Endothelial cell of umbilical vein (primary cell): ENCODE data around the gene DAGLB. TPM values are rescaled to one million over a fixed set of nuclear protein-coding genes. Genes with fewer than 3 reads are reported as not detected.

Experiments used
- BruUV-seq: library from RNA; stranded (reverse); fragments of 400-500 nt; replicated peaks from 2 replicates; lab custom pipeline; 2021; lab: Mats Ljungman, UMichigan
- CTCF ChIA-PET: fragments of 300-600, 350-600 bp; sonication (Branson Sonifier 250); formaldehyde crosslinking; loops from one replicate; lab custom pipeline; 2021; ENCODE audit warnings: antibody characterized with exemption, inconsistent platforms; lab: Charles Lee
- POLR2A ChIA-PET: fragments of 300-600, 350-600 bp; sonication (Branson Sonifier 250); formaldehyde crosslinking; loops from one replicate; lab custom pipeline; 2021; ENCODE audit warnings: antibody characterized with exemption, inconsistent platforms; lab: Charles Lee
- DNase-seq: peaks from one replicate; pipeline ENCODE4 v3.0.0-alpha.2; 2011; ENCODE audit warnings: low read depth, low spot score
- FAIRE-seq: peaks from 2 replicates; lab custom pipeline; 2011; peaks lifted over from hg19 to GRCh38; lab: Jason Lieb, UNC
- H2AFZ ChIP-seq: 2 replicates; pipeline ENCODE4 v1.6.0; 2012; ENCODE audit warnings: low read depth, low read length, control low read depth, inconsistent platforms
- H3K27ac ChIP-seq: 2 replicates; pipeline ENCODE4 v1.5.1; 2011; ENCODE audit warnings: low read depth, mild to moderate bottlenecking, control low read depth, low read length, moderate library complexity; ENCODE audit not compliant: insufficient read depth
- H3K27me3 ChIP-seq, 2 experiments: 2 replicates each; pipeline versions ENCODE4 v1.6.0 to v1.6.1; 2011; ENCODE audit warnings: low read length in 2 of 2, mixed read lengths in 1 of 2; ENCODE audit not compliant: control insufficient read depth in 2 of 2, insufficient read depth in 2 of 2
- H3K36me3 ChIP-seq, 2 experiments: 2 replicates in 1 of 2; 3 replicates in 1 of 2; pipeline ENCODE4 v1.5.1; 2011; ENCODE audit warnings: low read length in 2 of 2, mild to moderate bottlenecking in 1 of 2, moderate library complexity in 1 of 2; ENCODE audit not compliant: control insufficient read depth in 2 of 2, insufficient read depth in 2 of 2; ENCODE audit errors: extremely low read depth in 1 of 2
- H3K4me1 ChIP-seq: 3 replicates; pipeline ENCODE4 v1.5.1; 2011; ENCODE audit warnings: mild to moderate bottlenecking, low read length; ENCODE audit not compliant: control insufficient read depth, insufficient read depth; ENCODE audit errors: extremely low read depth
- H3K4me2 ChIP-seq: 2 replicates; pipeline ENCODE4 v1.6.1; 2011; ENCODE audit warnings: low read length, control low read depth, mixed read lengths; ENCODE audit not compliant: insufficient read depth
- H3K4me3 ChIP-seq, 3 experiments: fragments of 200-600 bp in 1 of 3; sonication (generic), shearing (Covaris generic) in 1 of 3; replicated peaks in 1 of 3; 2 replicates each; pipeline ENCODE4 v1.5.1; 2011 to 2016; ENCODE audit warnings: control low read depth in 3 of 3, low read length in 3 of 3, mild to moderate bottlenecking in 2 of 3, inconsistent platforms in 1 of 3, low read depth in 1 of 3, moderate library complexity in 1 of 3; ENCODE audit not compliant: insufficient read depth in 1 of 3
- H3K79me2 ChIP-seq: 2 replicates; pipeline ENCODE4 v1.6.0; 2012; ENCODE audit warnings: low read length, inconsistent platforms; ENCODE audit not compliant: control insufficient read depth, insufficient read depth
- H3K9ac ChIP-seq: replicated peaks from 2 replicates; pipeline ENCODE3; 2011; ENCODE audit warnings: low read length, control low read depth; ENCODE audit not compliant: insufficient read depth; ENCODE audit errors: extremely low read depth
- H3K9me1 ChIP-seq: replicated peaks from 3 replicates; pipeline ENCODE4 v1.6.0; 2011; ENCODE audit warnings: mild to moderate bottlenecking, low read length; ENCODE audit not compliant: control insufficient read depth, insufficient read depth; ENCODE audit errors: extremely low read depth
- H3K9me3 ChIP-seq: replicated peaks from 2 replicates; pipeline ENCODE4 v1.5.1; 2012; ENCODE audit warnings: low read length, inconsistent platforms; ENCODE audit not compliant: control insufficient read depth, insufficient read depth
- H4K20me1 ChIP-seq: replicated peaks from 2 replicates; pipeline ENCODE3; 2011; ENCODE audit warnings: mild to moderate bottlenecking, low read length; ENCODE audit not compliant: control insufficient read depth, insufficient read depth; ENCODE audit errors: extremely low read depth
- CTCF ChIP-seq, 2 donors: IDR thresholded peaks; 1 replicate in 1 of 2; 2 replicates in 1 of 2; pipeline ENCODE4 v1.5.1; 2011; ENCODE audit warnings: low read length in 2 of 2, mild to moderate bottlenecking in 2 of 2, moderate library complexity in 2 of 2, control low read depth in 1 of 2, inconsistent platforms in 1 of 2, low read depth in 1 of 2; ENCODE audit not compliant: insufficient read depth in 1 of 2; ENCODE audit errors: extremely low read depth in 1 of 2
- EZH2 ChIP-seq: IDR thresholded peaks from 2 replicates; pipeline ENCODE4 v1.6.1; 2012; ENCODE audit warnings: borderline replicate concordance, low read depth, mild to moderate bottlenecking, moderate library complexity, low read length, inconsistent platforms; ENCODE audit not compliant: severe bottlenecking
- FOS ChIP-seq: IDR thresholded peaks from 2 replicates; pipeline ENCODE4 v1.6.1; 2011; ENCODE audit warnings: mild to moderate bottlenecking, low read length, moderate library complexity, borderline replicate concordance; ENCODE audit not compliant: insufficient read depth
- GATA2 ChIP-seq: IDR thresholded peaks from 2 replicates; pipeline ENCODE4 v1.7.0; 2011; ENCODE audit warnings: low read depth, mild to moderate bottlenecking, moderate library complexity, mixed read lengths, low read length; ENCODE audit not compliant: insufficient read length, insufficient read depth
- JUN ChIP-seq: IDR thresholded peaks from 2 replicates; pipeline ENCODE4 v1.6.1; 2011; ENCODE audit warnings: borderline replicate concordance, low read depth; ENCODE audit not compliant: insufficient read length, insufficient read depth
- MAX ChIP-seq: IDR thresholded peaks from 2 replicates; pipeline ENCODE4 v1.6.1; 2011; ENCODE audit not compliant: insufficient read depth, insufficient read length
- MYC ChIP-seq: IDR thresholded peaks from one replicate; pipeline ENCODE4 v1.6.1; 2011; ENCODE audit warnings: mild to moderate bottlenecking, low read depth, low read length
- POLR2A ChIP-seq: IDR thresholded peaks from 2 replicates; pipeline ENCODE4 v1.6.1; 2012; ENCODE audit warnings: low read depth, mild to moderate bottlenecking, control low read depth, low read length
- POLR2AphosphoS5 ChIP-seq: IDR thresholded peaks from 2 replicates; pipeline ENCODE4 v1.6.1; 2012; ENCODE audit warnings: low read depth, mild to moderate bottlenecking, control low read depth, low read length, moderate library complexity; ENCODE audit not compliant: insufficient read depth
- dilution Hi-C: fragments of 300-500 bp; cut with MboI; formaldehyde crosslinking; loops from one replicate; pipeline ENCODE4 v1.15.0; 2019; ENCODE audit warnings: low sequenced_read_pairs; ENCODE audit not compliant: extremely low pct_ligation_motif_present
- intact Hi-C: fragments of 100-400 bp; cut with micrococcal nuclease; formaldehyde crosslinking; loops from one replicate; pipeline ENCODE4 v1.10.0; 2022
- polyA plus RNA-seq, 4 experiments: library from polyadenylated mRNA; depleted of rRNA in 3 of 4; stranded (reverse) in 3 of 4; unstranded in 1 of 4; fragments of >200 nt; gene quantifications; 2 replicates each; pipeline versions ENCODE4 v1.2.1 to v1.2.3, GENCODE V29; 2011 to 2012; ENCODE audit warnings: missing spikeins in 1 of 4
- total RNA-seq: library from RNA; stranded (reverse); gene quantifications from 2 replicates; pipeline ENCODE4 v1.2.3, GENCODE V29; 2021

DAGLB gene
- total and polyA plus RNA-seq, 2 donors (not counting 3 experiments of a cell fraction or from before 2014, with no cell fraction given) = 28.2 to 48.2 TPM

GRCh38 chr7:6389728-6390127 is 58.0 kb downstream of the DAGLB start:
- Histone ChIP-seq H4K20me1 (peaks cover 17% of the 10 kb centered on the region), H3K36me3 (peaks cover 10 to 15% of the 10 kb centered on the region in 2 experiments), H3K9me3 (no peaks in the 10 kb centered on the region), H3K4me2 (no peak overlapping the region), H3K4me1 (peaks cover 34% of the 10 kb centered on the region), H3K27me3 (no peaks in the 10 kb centered on the region), H3K27ac (no peak overlapping the region), H3K4me3 (no peak overlapping the region), H2AFZ (no peak overlapping the region), H3K79me2 (peaks cover 96% of the 10 kb centered on the region), H3K9ac (no peak overlapping the region), H3K9me1 (no peaks in the 10 kb centered on the region)
- no TSS peak for BruUV-seq
- dilution Hi-C loops = no loop called here
- DNase-seq = no peak
- FAIRE-seq = no peak
- ChIA-PET POLR2A (interaction anchor here (0.6 kb wide), 1 partner anchor 34 kb away, joined by 4 read pairs; no protein-coding TSS in a partner anchor), CTCF (no interaction called here)
- intact Hi-C loops = no loop called here
- no peak for TF ChIP-seq POLR2A
- no peak for TF ChIP-seq POLR2AphosphoS5
- no peak for TF ChIP-seq MYC
- TF ChIP-seq CTCF (IDR thresholded peaks at IDR 0.05; ENCODE audit: extremely low read depth in 1 of 2, insufficient read depth in 1 of 2, low read depth in 1 of 2, low read length in 2 of 2) = no peak
- TF ChIP-seq FOS = no peak
- TF ChIP-seq JUN = no peak
- no peak for TF ChIP-seq GATA2
- TF ChIP-seq EZH2 = no peak
- no peak for TF ChIP-seq MAX
